ENCODE measurements around the gene TIMMDC1. TPM values are rescaled to one million over a fixed set of nuclear protein-coding genes. Genes with fewer than 3 reads are reported as not detected.
"Not testable (repeated sequence)": the region's sequence is repeated elsewhere in the genome, so short reads cannot be mapped to it uniquely, and the experiment has no call there.

Gene TIMMDC1
- total and polyA plus RNA-seq, 2 donors, result 70.6 to 133 TPM

GRCh38 chr3:119555309-119555735, 57.0 kb downstream of the TIMMDC1 start:
- H3K27me3 ChIP-seq (ENCODE audit: control insufficient read depth in 2 of 2, insufficient read depth in 1 of 2, low read length in 1 of 2), result no peaks in the 10 kb centered on the region
- 57% methylated on average over 4 of the region's 4 CpGs for WGBS
- no peak overlapping the region for H3K27ac ChIP-seq (ENCODE audit: low read depth in 1 of 2, low read length in 1 of 2)
- peaks cover 0 to 7% of the 10 kb centered on the region in 2 donors for H3K4me1 ChIP-seq (ENCODE audit: control insufficient read depth in 2 of 2, insufficient read depth in 2 of 2, low read length in 2 of 2)
- no peaks in the 10 kb centered on the region for H3K36me3 ChIP-seq (ENCODE audit: control insufficient read depth in 2 of 2, insufficient read depth in 2 of 2, low read length in 1 of 2)
- no peak for DNase-seq (ENCODE audit: low read depth in 6 of 9, low spot score in 9 of 9)
- no peaks in the 10 kb centered on the region for H3K9me3 ChIP-seq (ENCODE audit: control insufficient read depth in 2 of 2, insufficient read depth in 1 of 2, low read length in 1 of 2)
- H3K4me3 ChIP-seq (ENCODE audit: low read length in 2 of 2), result no peak overlapping the region

DNA sequence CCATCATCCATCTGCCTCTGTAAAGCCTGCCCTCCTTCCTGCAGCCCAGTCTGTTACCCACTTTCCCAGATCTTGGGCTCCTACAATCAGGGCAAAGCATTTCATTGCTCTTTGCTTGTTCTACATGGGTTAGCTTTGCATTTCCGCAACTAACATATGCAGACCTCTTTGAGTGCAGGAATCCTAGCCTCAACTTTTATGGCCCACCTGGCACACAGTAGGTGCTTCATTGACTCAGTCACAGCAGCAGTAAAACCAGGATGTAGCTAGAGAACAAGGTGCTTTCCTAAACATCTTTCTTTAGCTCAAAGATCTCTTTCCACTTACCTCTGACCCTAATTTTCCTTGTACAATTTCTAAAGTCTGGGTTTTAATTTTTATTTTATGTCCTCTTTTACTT, 57.6 kb downstream of the TIMMDC1 start:
- Histone ChIP-seq H3K9me3 (ENCODE audit: control insufficient read depth in 2 of 2, insufficient read depth in 1 of 2, low read length in 1 of 2) (no peaks in the 10 kb centered on the region), H3K4me1 (ENCODE audit: control insufficient read depth in 2 of 2, insufficient read depth in 2 of 2, low read length in 2 of 2) (peaks cover 0 to 7% of the 10 kb centered on the region in 2 donors), H3K4me3 (ENCODE audit: low read length in 2 of 2) (no peak overlapping the region), H3K36me3 (ENCODE audit: control insufficient read depth in 2 of 2, insufficient read depth in 2 of 2, low read length in 1 of 2) (no peaks in the 10 kb centered on the region), H3K27ac (ENCODE audit: low read depth in 1 of 2, low read length in 1 of 2) (peak overlapping the region; percentile 37 to 52), H3K27me3 (ENCODE audit: control insufficient read depth in 2 of 2, insufficient read depth in 1 of 2, low read length in 1 of 2) (no peaks in the 10 kb centered on the region)
- WGBS, result 79% methylated on average over 1 of the region's 1 CpG
- DNase-seq (ENCODE audit: low read depth in 6 of 9, low spot score in 9 of 9), result no peak

GRCh38 chr3:119557192-119557876, 59.0 kb downstream of the TIMMDC1 start:
- H3K27me3 ChIP-seq (ENCODE audit: control insufficient read depth in 2 of 2, insufficient read depth in 1 of 2, low read length in 1 of 2), result no peaks in the 10 kb centered on the region
- no peak overlapping the region for H3K27ac ChIP-seq (ENCODE audit: low read depth in 1 of 2, low read length in 1 of 2)
- H3K4me3 ChIP-seq (ENCODE audit: low read length in 2 of 2), result no peak overlapping the region
- H3K4me1 ChIP-seq (ENCODE audit: control insufficient read depth in 2 of 2, insufficient read depth in 2 of 2, low read length in 2 of 2), result peaks cover 0 to 8% of the 10 kb centered on the region in 2 donors
- DNase-seq (ENCODE audit: low read depth in 6 of 9, low spot score in 9 of 9), result no peak
- H3K9me3 ChIP-seq (ENCODE audit: control insufficient read depth in 2 of 2, insufficient read depth in 1 of 2, low read length in 1 of 2), result no peaks in the 10 kb centered on the region
- H3K36me3 ChIP-seq (ENCODE audit: control insufficient read depth in 2 of 2, insufficient read depth in 2 of 2, low read length in 1 of 2), result no peaks in the 10 kb centered on the region
- WGBS, result 97% methylated on average over 7 of the region's 7 CpGs

- peaks cover 0 to 12% of the 10 kb centered on the region in 2 donors for H3K4me1 ChIP-seq (ENCODE audit: control insufficient read depth in 2 of 2, insufficient read depth in 2 of 2, low read length in 2 of 2)
- WGBS, result 65% methylated on average over 3 of the region's 3 CpGs
- DNase-seq (ENCODE audit: low read depth in 6 of 9, low spot score in 9 of 9), result no peak
- no peaks in the 10 kb centered on the region for H3K9me3 ChIP-seq (ENCODE audit: control insufficient read depth in 2 of 2, insufficient read depth in 1 of 2, low read length in 1 of 2)
- no peaks in the 10 kb centered on the region for H3K36me3 ChIP-seq (ENCODE audit: control insufficient read depth in 2 of 2, insufficient read depth in 2 of 2, low read length in 1 of 2)
- no peak overlapping the region for H3K4me3 ChIP-seq (ENCODE audit: low read length in 2 of 2)
- no peak overlapping the region for H3K27ac ChIP-seq (ENCODE audit: low read depth in 1 of 2, low read length in 1 of 2)
- no peaks in the 10 kb centered on the region for H3K27me3 ChIP-seq (ENCODE audit: control insufficient read depth in 2 of 2, insufficient read depth in 1 of 2, low read length in 1 of 2)
Measured at GRCh38 chr3:119557877-119558269, 59.5 kb downstream of the TIMMDC1 start.

- WGBS, result 95% methylated on average over 9 of the region's 9 CpGs
- H3K9me3 ChIP-seq (ENCODE audit: control insufficient read depth in 2 of 2, insufficient read depth in 1 of 2, low read length in 1 of 2), result no peaks in the 10 kb centered on the region
- DNase-seq (ENCODE audit: low read depth in 6 of 9, low spot score in 9 of 9), result no peak
- peaks cover 0 to 12% of the 10 kb centered on the region in 2 donors for H3K4me1 ChIP-seq (ENCODE audit: control insufficient read depth in 2 of 2, insufficient read depth in 2 of 2, low read length in 2 of 2)
- H3K36me3 ChIP-seq (ENCODE audit: control insufficient read depth in 2 of 2, insufficient read depth in 2 of 2, low read length in 1 of 2), result no peaks in the 10 kb centered on the region
- no peak overlapping the region for H3K27ac ChIP-seq (ENCODE audit: low read depth in 1 of 2, low read length in 1 of 2)
- H3K4me3 ChIP-seq (ENCODE audit: low read length in 2 of 2), result no peak overlapping the region
- H3K27me3 ChIP-seq (ENCODE audit: control insufficient read depth in 2 of 2, insufficient read depth in 1 of 2, low read length in 1 of 2), result no peaks in the 10 kb centered on the region
Measured at GRCh38 chr3:119558626-119559317, 60.4 kb downstream of the TIMMDC1 start.

GRCh38 chr3:119559441-119559963, 61.2 kb downstream of the TIMMDC1 start, which contains the start of gene CD80:
TSS of gene CD80 (minus strand) at chr3:119559614. CDS start at chr3:119557728, 1,886 bp downstream.
- Histone ChIP-seq H3K4me3 (ENCODE audit: low read length in 2 of 2) (no peak within 1 kb of the TSS), H3K27ac (ENCODE audit: low read depth in 1 of 2, low read length in 1 of 2) (no peak within 1 kb of the TSS), H3K36me3 (ENCODE audit: control insufficient read depth in 2 of 2, insufficient read depth in 2 of 2, low read length in 1 of 2) (no peaks in the 10 kb centered on the region), H3K9me3 (ENCODE audit: control insufficient read depth in 2 of 2, insufficient read depth in 1 of 2, low read length in 1 of 2) (no peaks in the 10 kb centered on the region), H3K27me3 (ENCODE audit: control insufficient read depth in 2 of 2, insufficient read depth in 1 of 2, low read length in 1 of 2) (no peaks in the 10 kb centered on the region), H3K4me1 (ENCODE audit: control insufficient read depth in 2 of 2, insufficient read depth in 2 of 2, low read length in 2 of 2) (peaks cover 0 to 12% of the 10 kb centered on the region in 2 donors)
- WGBS, result 19% methylated on average over 7 of the region's 7 CpGs
- peak in 8 of 9 donors; percentile 41 to 78 (median 50) for DNase-seq (ENCODE audit: low read depth in 6 of 9, low spot score in 9 of 9)

DNA sequence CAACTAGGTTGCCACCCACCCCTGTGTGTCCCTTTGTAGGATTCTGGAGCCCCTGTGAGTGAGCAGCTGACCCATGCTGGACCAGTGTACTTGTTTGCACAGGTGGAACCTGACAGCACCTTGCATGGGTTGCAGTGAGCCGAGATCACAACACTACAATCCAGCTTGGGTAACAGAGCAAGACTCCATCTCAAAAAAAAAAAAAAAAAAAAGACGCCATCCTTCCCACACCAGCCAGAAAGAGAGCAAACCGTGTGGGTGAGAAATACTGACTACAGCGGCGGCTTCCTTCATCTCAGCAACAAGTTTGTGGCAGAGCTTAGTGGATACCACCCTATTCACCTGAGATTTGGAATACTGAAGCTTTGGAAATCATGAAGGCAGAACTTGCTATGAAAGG, 61.8 kb downstream of the TIMMDC1 start:
- Histone ChIP-seq H3K27ac (ENCODE audit: low read depth in 1 of 2, low read length in 1 of 2) (no peak overlapping the region), H3K36me3 (ENCODE audit: control insufficient read depth in 2 of 2, insufficient read depth in 2 of 2, low read length in 1 of 2) (no peaks in the 10 kb centered on the region), H3K4me1 (ENCODE audit: control insufficient read depth in 2 of 2, insufficient read depth in 2 of 2, low read length in 2 of 2) (peaks cover 0 to 12% of the 10 kb centered on the region in 2 donors), H3K27me3 (ENCODE audit: control insufficient read depth in 2 of 2, insufficient read depth in 1 of 2, low read length in 1 of 2) (no peaks in the 10 kb centered on the region), H3K9me3 (ENCODE audit: control insufficient read depth in 2 of 2, insufficient read depth in 1 of 2, low read length in 1 of 2) (no peaks in the 10 kb centered on the region), H3K4me3 (ENCODE audit: low read length in 2 of 2) (no peak overlapping the region)
- WGBS, result 91% methylated on average over 5 of the region's 5 CpGs
- DNase-seq (ENCODE audit: low read depth in 6 of 9, low spot score in 9 of 9), result no peak

GRCh38 chr3:119562307-119562961, 64.1 kb downstream of the TIMMDC1 start:
- Histone ChIP-seq H3K9me3 (ENCODE audit: control insufficient read depth in 2 of 2, insufficient read depth in 1 of 2, low read length in 1 of 2) (no peaks in the 10 kb centered on the region), H3K4me3 (ENCODE audit: low read length in 2 of 2) (no peak overlapping the region), H3K4me1 (ENCODE audit: control insufficient read depth in 2 of 2, insufficient read depth in 2 of 2, low read length in 2 of 2) (peaks cover 0 to 9% of the 10 kb centered on the region in 2 donors), H3K27me3 (ENCODE audit: control insufficient read depth in 2 of 2, insufficient read depth in 1 of 2, low read length in 1 of 2) (no peaks in the 10 kb centered on the region), H3K36me3 (ENCODE audit: control insufficient read depth in 2 of 2, insufficient read depth in 2 of 2, low read length in 1 of 2) (no peaks in the 10 kb centered on the region), H3K27ac (ENCODE audit: low read depth in 1 of 2, low read length in 1 of 2) (peak overlapping the region; percentile 55 to 60)
- DNase-seq (ENCODE audit: low read depth in 6 of 9, low spot score in 9 of 9), result peak in 1 of 9 donors; percentile 12
- 87% methylated on average over 6 of the region's 6 CpGs for WGBS

GRCh38 chr3:119563334-119563733, 65.0 kb downstream of the TIMMDC1 start:
- not testable (repeated sequence) for H3K27ac ChIP-seq (ENCODE audit: low read depth in 1 of 2, low read length in 1 of 2)

More at GRCh38 chr3:119563334-119563733, 65.0 kb downstream of the TIMMDC1 start:
- WGBS, result 94% methylated on average over 2 of the region's 2 CpGs
- DNase-seq (ENCODE audit: low read depth in 6 of 9, low spot score in 9 of 9); H3K4me3 ChIP-seq (ENCODE audit: low read length in 2 of 2); H3K36me3 ChIP-seq (ENCODE audit: control insufficient read depth in 2 of 2, insufficient read depth in 2 of 2, low read length in 1 of 2); H3K4me1 ChIP-seq (ENCODE audit: control insufficient read depth in 2 of 2, insufficient read depth in 2 of 2, low read length in 2 of 2); H3K9me3 ChIP-seq (ENCODE audit: control insufficient read depth in 2 of 2, insufficient read depth in 1 of 2, low read length in 1 of 2); H3K27me3 ChIP-seq (ENCODE audit: control insufficient read depth in 2 of 2, insufficient read depth in 1 of 2, low read length in 1 of 2): not testable (repeated sequence)
